Endodermal cell (in vitro differentiated cells): Measurements from ENCODE around the gene MLH1. TPM values are rescaled to one million over a fixed set of nuclear protein-coding genes. Genes with fewer than 3 reads are reported as not detected.

ENCODE experiments used
- DNase-seq: peaks from one replicate; pipeline ENCODE4 v3.0.0-alpha.2; 2017
- H3K27ac ChIP-seq: 2 replicates; pipeline ENCODE4 v1.5.1; 2013; ENCODE audit warnings: mild to moderate bottlenecking, low read depth, low read length, moderate library complexity
- H3K27me3 ChIP-seq: 2 replicates; pipeline ENCODE4 v1.6.1; 2013; ENCODE audit warnings: mild to moderate bottlenecking, low read length, moderate library complexity; ENCODE audit not compliant: insufficient read depth, control insufficient read depth, poor library complexity, severe bottlenecking
- H3K36me3 ChIP-seq: 2 replicates; pipeline ENCODE4 v1.7.0; 2013; ENCODE audit warnings: mild to moderate bottlenecking, low read length, moderate library complexity; ENCODE audit not compliant: control insufficient read depth, insufficient read depth
- H3K4me1 ChIP-seq: one replicate; pipeline ENCODE4 v1.7.0; 2013; ENCODE audit warnings: low read length; ENCODE audit not compliant: control insufficient read depth, insufficient read depth
- H3K4me3 ChIP-seq: 2 replicates; pipeline ENCODE4 v1.5.1; 2013; ENCODE audit warnings: mild to moderate bottlenecking, low read length, moderate library complexity
- H3K9ac ChIP-seq: 2 replicates; pipeline ENCODE4 v1.6.1; 2013; ENCODE audit warnings: mild to moderate bottlenecking, low read length, moderate library complexity; ENCODE audit not compliant: poor library complexity, severe bottlenecking; ENCODE audit errors: extremely low read depth
- H3K9me3 ChIP-seq: 2 replicates; pipeline ENCODE4 v1.6.1; 2013; ENCODE audit warnings: mild to moderate bottlenecking, low read length, moderate library complexity; ENCODE audit not compliant: control insufficient read depth
- H3K27ac Mint-ChIP-seq: 2 replicates; pipeline ENCODE4 v1.8.0; 2020; ENCODE audit warnings: mixed read lengths
- H3K27me3 Mint-ChIP-seq: 2 replicates; pipeline ENCODE4 v1.8.0; 2021; ENCODE audit warnings: mild to moderate bottlenecking, mixed read lengths; ENCODE audit not compliant: insufficient read depth
- H3K36me3 Mint-ChIP-seq: 2 replicates; pipeline ENCODE4 v1.8.0; 2020; ENCODE audit warnings: low read depth, mixed read lengths
- H3K4me1 Mint-ChIP-seq: 2 replicates; pipeline ENCODE4 v1.8.0; 2020; ENCODE audit warnings: mixed read lengths
- H3K4me3 Mint-ChIP-seq: 2 replicates; pipeline ENCODE4 v1.8.0; 2020; ENCODE audit warnings: mild to moderate bottlenecking, moderate library complexity, mixed read lengths
- H3K9me3 Mint-ChIP-seq: 2 replicates; pipeline ENCODE4 v1.8.0; 2020; ENCODE audit warnings: mild to moderate bottlenecking, mixed read lengths
- WGBS, 2 experiments: methylation state at CpG; one replicate each; pipeline versions ENCODE4 v1.1.5 to v1.1.7; 2013; ENCODE audit warnings: missing lambda C conversion rate in 2 of 2, mixed read lengths in 1 of 2; ENCODE audit not compliant: insufficient coverage in 1 of 2, insufficient read length in 1 of 2; 5-methylcytosine and 5-hydroxymethylcytosine counted together
- total RNA-seq, 2 donors: library from RNA; stranded (reverse); fragmentation: NEBNext Ultra II Directional in 1 of 2; extraction: Animal tissue kit (Norgen Biotek cat#: 25700) in 1 of 2; gene quantifications; 2 replicates in 1 of 2; 3 replicates in 1 of 2; pipeline ENCODE4 v1.2.1, GENCODE V29; 2021
- TF ChIP-seq, protein P1 (sequence below): fragments of 200-600 bp; sonication (generic); conservative IDR thresholded peaks from 2 replicates; pipeline ENCODE4 v1.5.0; 2021; ENCODE audit warnings: antibody characterized with exemption, mild to moderate bottlenecking

MLH1 gene
- total RNA-seq, 2 donors from 2014 or later, result 36.4 to 47.0 TPM

DNA sequence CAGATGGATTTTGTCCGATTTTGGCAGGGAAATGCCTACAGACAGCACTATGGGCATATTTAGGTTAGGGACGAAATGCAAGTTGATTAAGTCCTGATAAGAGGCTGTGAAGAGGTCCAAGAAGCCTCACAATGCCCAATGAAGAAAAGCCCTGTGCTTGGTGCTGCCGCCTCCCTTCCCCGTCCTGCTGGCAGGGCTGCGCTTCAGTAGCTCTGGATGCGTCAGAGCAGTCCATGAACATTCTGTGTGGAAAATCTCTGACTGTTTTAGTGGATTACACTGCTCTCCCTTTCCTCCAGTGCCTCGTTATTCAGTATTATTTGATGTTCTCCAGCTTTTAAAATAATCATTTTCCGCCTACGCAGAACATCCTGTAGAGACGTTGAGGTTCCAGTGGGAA lies 39.6 kb downstream of the MLH1 start:
- no peak overlapping the region for H3K9ac ChIP-seq
- TF ChIP-seq, protein P1, sequence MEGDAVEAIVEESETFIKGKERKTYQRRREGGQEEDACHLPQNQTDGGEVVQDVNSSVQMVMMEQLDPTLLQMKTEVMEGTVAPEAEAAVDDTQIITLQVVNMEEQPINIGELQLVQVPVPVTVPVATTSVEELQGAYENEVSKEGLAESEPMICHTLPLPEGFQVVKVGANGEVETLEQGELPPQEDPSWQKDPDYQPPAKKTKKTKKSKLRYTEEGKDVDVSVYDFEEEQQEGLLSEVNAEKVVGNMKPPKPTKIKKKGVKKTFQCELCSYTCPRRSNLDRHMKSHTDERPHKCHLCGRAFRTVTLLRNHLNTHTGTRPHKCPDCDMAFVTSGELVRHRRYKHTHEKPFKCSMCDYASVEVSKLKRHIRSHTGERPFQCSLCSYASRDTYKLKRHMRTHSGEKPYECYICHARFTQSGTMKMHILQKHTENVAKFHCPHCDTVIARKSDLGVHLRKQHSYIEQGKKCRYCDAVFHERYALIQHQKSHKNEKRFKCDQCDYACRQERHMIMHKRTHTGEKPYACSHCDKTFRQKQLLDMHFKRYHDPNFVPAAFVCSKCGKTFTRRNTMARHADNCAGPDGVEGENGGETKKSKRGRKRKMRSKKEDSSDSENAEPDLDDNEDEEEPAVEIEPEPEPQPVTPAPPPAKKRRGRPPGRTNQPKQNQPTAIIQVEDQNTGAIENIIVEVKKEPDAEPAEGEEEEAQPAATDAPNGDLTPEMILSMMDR, result no peak
- no peaks in the 10 kb centered on the region for H3K27me3 ChIP-seq
- no peak for DNase-seq
- H3K4me1 ChIP-seq, result no peaks in the 10 kb centered on the region
- no peaks in the 10 kb centered on the region for H3K27me3 Mint-ChIP-seq
- H3K4me3 Mint-ChIP-seq, result no peak overlapping the region
- no peak overlapping the region for H3K4me3 ChIP-seq
- WGBS, 2 experiments, result 96% methylated on average over 6 to 10 of the region's 10 CpGs
- H3K9me3 Mint-ChIP-seq, result peaks cover 17% of the 10 kb centered on the region
- H3K27ac Mint-ChIP-seq, result no peak overlapping the region
- no peaks in the 10 kb centered on the region for H3K4me1 Mint-ChIP-seq
- peaks cover 31% of the 10 kb centered on the region for H3K9me3 ChIP-seq
- peaks cover 63% of the 10 kb centered on the region for H3K36me3 Mint-ChIP-seq
- no peak overlapping the region for H3K27ac ChIP-seq
- peaks cover 91% of the 10 kb centered on the region for H3K36me3 ChIP-seq

DNA sequence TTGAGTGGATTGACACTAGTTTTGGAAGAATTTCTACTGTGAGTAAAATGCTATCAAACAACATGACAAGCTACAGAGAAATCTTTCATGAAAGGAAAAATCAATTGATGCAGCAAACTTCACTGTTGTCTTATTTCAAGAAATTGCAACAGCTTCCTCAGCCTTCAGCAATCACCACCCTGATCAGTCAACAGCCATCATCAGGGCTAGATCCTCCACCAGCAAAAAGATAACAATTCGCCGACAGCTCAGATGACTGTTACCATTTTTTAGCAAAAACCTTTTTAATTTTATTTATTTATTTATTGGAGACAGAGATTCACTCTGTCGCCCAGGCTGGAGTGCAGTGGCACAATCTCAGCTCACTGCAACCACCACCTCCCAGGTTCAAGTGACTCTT lies 44.0 kb downstream of the MLH1 start:
- 98% methylated on average over 3 of the region's 3 CpGs; no CpG with 5 or more reads in 1 of the 2 experiments for WGBS, 2 experiments
- H3K36me3 ChIP-seq, result peaks cover 90% of the 10 kb centered on the region

DNA sequence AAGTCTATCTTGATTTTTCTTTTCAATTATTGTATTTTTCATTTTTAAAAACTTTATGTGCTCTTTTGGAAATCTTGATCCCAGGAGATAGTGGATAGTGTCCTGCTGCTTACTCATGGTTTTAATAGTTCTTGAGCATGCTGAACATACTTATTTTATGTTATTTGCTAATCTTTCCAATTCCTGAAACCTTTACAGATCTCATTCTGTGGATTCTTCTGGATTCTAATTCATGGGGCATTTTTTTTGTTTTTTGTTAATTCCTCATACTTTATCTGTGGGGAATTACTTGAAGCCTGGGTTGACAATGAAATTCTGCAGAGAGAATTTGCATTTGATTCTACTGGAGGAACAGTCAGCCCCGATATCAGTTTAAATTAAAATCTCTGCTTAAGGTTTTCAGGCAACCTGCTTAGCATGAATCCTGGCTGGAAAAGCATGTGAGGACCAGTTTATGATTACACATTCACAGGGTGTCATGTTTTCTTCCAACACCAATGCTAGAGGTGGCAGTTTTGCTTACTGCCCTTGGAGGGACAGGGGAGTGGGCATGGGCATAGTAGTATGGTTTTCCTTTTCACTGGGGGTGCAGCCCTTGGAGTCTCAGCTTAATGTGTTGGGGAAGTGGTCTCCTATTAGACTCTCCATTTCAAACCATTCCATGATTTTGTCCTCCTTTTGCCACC lies 46.0 kb downstream of the MLH1 start:
- Histone ChIP-seq H3K36me3 (peaks cover 78% of the 10 kb centered on the region), H3K27ac (no peak overlapping the region), H3K4me3 (no peak overlapping the region), H3K4me1 (no peaks in the 10 kb centered on the region), H3K27me3 (no peaks in the 10 kb centered on the region), H3K9ac (no peak overlapping the region), H3K9me3 (peaks cover 27% of the 10 kb centered on the region)
- Mint-ChIP-seq H3K4me3 (no peak overlapping the region), H3K4me1 (no peaks in the 10 kb centered on the region), H3K36me3 (peaks cover 68% of the 10 kb centered on the region), H3K9me3 (peaks cover 17% of the 10 kb centered on the region), H3K27me3 (no peaks in the 10 kb centered on the region), H3K27ac (no peak overlapping the region)
- WGBS, 2 experiments, result 91 to 100% methylated on average over 1 of the region's 1 CpG
- no peak for DNase-seq
- TF ChIP-seq, protein P1, result no peak

More for the DNA sequence above, 44.0 kb downstream of the MLH1 start:
- Histone ChIP-seq H3K27me3 (no peaks in the 10 kb centered on the region), H3K27ac (no peak overlapping the region), H3K4me1 (no peaks in the 10 kb centered on the region), H3K4me3 (no peak overlapping the region), H3K9me3 (peaks cover 31% of the 10 kb centered on the region), H3K9ac (no peak overlapping the region)
- H3K9me3 Mint-ChIP-seq, result peaks cover 17% of the 10 kb centered on the region
- no peak overlapping the region for H3K4me3 Mint-ChIP-seq
- no peaks in the 10 kb centered on the region for H3K27me3 Mint-ChIP-seq
- no peaks in the 10 kb centered on the region for H3K4me1 Mint-ChIP-seq
- H3K36me3 Mint-ChIP-seq, result peaks cover 70% of the 10 kb centered on the region
- no peak overlapping the region for H3K27ac Mint-ChIP-seq
- no peak for DNase-seq
- TF ChIP-seq, protein P1, result no peak
